ENCODE measurements around the gene NOD2.

The NOD2 gene

DNA sequence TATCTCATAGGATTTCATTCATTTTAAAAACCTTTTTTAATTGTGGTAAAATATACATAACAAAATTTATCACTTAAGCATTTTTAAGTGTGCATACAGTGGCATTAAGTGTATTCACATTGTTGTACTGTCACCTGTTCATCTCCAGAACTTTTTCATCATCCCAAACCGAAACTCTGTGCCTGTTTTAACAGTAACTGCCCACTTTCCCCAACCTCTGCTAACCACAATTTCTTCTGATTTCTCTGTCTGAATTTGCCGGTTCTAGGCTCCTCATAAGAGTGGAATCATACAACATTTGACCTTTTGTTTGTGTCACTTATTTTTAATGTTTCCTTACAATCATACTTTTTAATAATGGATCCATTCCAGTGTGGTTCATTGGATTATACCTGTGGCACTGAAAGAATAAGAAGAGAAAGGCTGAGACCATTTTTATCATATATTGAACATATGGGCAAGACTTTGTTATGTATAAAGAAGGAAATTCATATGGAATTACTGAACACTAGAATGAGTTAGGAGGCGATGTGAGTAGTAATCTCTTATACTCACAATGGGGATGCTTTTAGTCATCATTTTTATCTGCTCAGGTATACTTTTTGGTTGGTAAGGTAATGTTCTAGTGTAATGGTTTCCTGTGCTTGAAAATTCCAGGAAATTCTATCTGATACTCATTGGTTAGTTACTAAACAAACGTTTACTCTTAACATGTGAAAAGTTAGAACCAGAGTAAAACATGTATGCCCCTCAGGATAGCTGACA lies 59.2 kb downstream of the NOD2 start:
- Histone ChIP-seq H3K9me3 (ENCODE audit: control insufficient read depth, low read length) (no peaks in the 10 kb centered on the region), H3K4me3 (ENCODE audit: low read depth, low read length) (no peak overlapping the region), H3K4me2 (ENCODE audit: low read length) (no peak overlapping the region), H3K36me3 (ENCODE audit: control insufficient read depth, insufficient read depth, low read length) (no peaks in the 10 kb centered on the region), H3K27me3 (ENCODE audit: control insufficient read depth, insufficient read depth, low read length) (no peaks in the 10 kb centered on the region), H3K79me2 (peaks cover 10% of the 10 kb centered on the region), H3K4me1 (no peaks in the 10 kb centered on the region), H2AFZ (no peak overlapping the region), H3K27ac (no peak overlapping the region), H3K9ac (no peak overlapping the region)
- TF ChIP-seq, protein P1, sequence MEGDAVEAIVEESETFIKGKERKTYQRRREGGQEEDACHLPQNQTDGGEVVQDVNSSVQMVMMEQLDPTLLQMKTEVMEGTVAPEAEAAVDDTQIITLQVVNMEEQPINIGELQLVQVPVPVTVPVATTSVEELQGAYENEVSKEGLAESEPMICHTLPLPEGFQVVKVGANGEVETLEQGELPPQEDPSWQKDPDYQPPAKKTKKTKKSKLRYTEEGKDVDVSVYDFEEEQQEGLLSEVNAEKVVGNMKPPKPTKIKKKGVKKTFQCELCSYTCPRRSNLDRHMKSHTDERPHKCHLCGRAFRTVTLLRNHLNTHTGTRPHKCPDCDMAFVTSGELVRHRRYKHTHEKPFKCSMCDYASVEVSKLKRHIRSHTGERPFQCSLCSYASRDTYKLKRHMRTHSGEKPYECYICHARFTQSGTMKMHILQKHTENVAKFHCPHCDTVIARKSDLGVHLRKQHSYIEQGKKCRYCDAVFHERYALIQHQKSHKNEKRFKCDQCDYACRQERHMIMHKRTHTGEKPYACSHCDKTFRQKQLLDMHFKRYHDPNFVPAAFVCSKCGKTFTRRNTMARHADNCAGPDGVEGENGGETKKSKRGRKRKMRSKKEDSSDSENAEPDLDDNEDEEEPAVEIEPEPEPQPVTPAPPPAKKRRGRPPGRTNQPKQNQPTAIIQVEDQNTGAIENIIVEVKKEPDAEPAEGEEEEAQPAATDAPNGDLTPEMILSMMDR (IDR thresholded peaks at IDR 0.05) = no peak

- Histone ChIP-seq H3K79me2 (peaks cover 23% of the 10 kb centered on the region), H3K9ac (no peak overlapping the region), H2AFZ (no peak overlapping the region), H3K27ac (no peak overlapping the region), H3K4me2 (ENCODE audit: low read length) (no peak overlapping the region), H3K9me3 (ENCODE audit: control insufficient read depth, low read length) (no peaks in the 10 kb centered on the region), H3K4me1 (no peaks in the 10 kb centered on the region), H3K36me3 (ENCODE audit: control insufficient read depth, insufficient read depth, low read length) (no peaks in the 10 kb centered on the region), H3K4me3 (ENCODE audit: low read depth, low read length) (no peak overlapping the region), H3K27me3 (ENCODE audit: control insufficient read depth, insufficient read depth, low read length) (no peaks in the 10 kb centered on the region)
- TF ChIP-seq, protein P1 (IDR thresholded peaks at IDR 0.05) = no peak
Observed at GRCh38 chr16:50756473-50756872, 63.1 kb downstream of the NOD2 start.

DNA sequence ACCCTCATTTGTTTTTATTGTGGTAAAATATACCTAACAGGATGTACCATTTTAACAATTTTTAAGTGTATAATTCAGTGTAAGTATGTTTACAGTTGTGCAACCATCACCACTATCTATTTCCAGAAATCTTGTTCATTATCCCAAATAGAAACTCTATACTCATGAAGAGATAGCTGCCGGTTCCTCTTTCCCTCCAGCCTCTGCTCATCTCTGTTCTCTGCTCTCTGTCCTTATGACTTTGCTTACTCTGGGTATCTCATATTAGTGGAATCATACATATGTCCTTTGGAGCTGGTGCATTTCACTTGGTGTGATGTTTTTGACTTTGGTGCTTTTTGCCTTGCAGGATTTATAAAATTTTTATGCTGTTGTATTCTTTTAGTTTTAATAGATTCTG lies 67.9 kb downstream of the NOD2 start:
- Histone ChIP-seq H3K27me3 (ENCODE audit: control insufficient read depth, insufficient read depth, low read length) (no peaks in the 10 kb centered on the region), H3K9ac (no peak overlapping the region), H2AFZ (no peak overlapping the region), H3K27ac (no peak overlapping the region), H3K79me2 (peaks cover 21% of the 10 kb centered on the region), H3K36me3 (ENCODE audit: control insufficient read depth, insufficient read depth, low read length) (no peaks in the 10 kb centered on the region), H3K4me2 (ENCODE audit: low read length) (no peak overlapping the region), H3K4me1 (no peaks in the 10 kb centered on the region), H3K9me3 (ENCODE audit: control insufficient read depth, low read length) (no peaks in the 10 kb centered on the region), H3K4me3 (ENCODE audit: low read depth, low read length) (no peak overlapping the region)
- TF ChIP-seq, protein P1 (IDR thresholded peaks at IDR 0.05) = no peak

GRCh38 chr16:50762241-50762640 lies 68.8 kb downstream of the NOD2 start:
- no peaks in the 10 kb centered on the region for H3K27me3 ChIP-seq (ENCODE audit: control insufficient read depth, insufficient read depth, low read length)
- no peaks in the 10 kb centered on the region for H3K4me1 ChIP-seq
- no peak overlapping the region for H3K4me2 ChIP-seq (ENCODE audit: low read length)
- no peak overlapping the region for H2AFZ ChIP-seq
- peaks cover 19% of the 10 kb centered on the region for H3K79me2 ChIP-seq
- no peaks in the 10 kb centered on the region for H3K36me3 ChIP-seq (ENCODE audit: control insufficient read depth, insufficient read depth, low read length)
- no peaks in the 10 kb centered on the region for H3K9me3 ChIP-seq (ENCODE audit: control insufficient read depth, low read length)
- no peak overlapping the region for H3K27ac ChIP-seq
- H3K4me3 ChIP-seq (ENCODE audit: low read depth, low read length) = no peak overlapping the region
- H3K9ac ChIP-seq = no peak overlapping the region
- TF ChIP-seq, protein P1 (IDR thresholded peaks at IDR 0.05) = no peak

DNA sequence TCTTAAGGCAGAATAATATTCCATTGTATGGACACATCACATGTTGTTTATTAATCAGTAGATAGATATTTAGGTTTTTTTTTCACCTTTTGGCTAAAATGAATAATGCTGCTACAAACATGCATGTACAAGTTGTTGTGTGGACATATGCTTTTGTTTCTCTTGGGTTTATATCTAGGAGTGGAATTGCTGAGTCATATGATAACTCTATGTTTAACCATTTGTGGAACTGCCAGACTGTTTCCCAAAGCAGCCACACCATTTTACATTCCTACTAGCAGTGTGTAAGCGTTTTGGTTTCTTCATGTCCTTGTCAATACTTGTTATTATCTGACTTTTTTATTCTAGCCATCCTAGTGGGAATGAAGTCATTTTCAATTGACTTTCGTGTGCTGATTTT lies 69.8 kb downstream of the NOD2 start:
- Histone ChIP-seq H2AFZ (no peak overlapping the region), H3K9ac (no peak overlapping the region), H3K27me3 (ENCODE audit: control insufficient read depth, insufficient read depth, low read length) (no peaks in the 10 kb centered on the region), H3K27ac (no peak overlapping the region), H3K9me3 (ENCODE audit: control insufficient read depth, low read length) (no peaks in the 10 kb centered on the region), H3K4me2 (ENCODE audit: low read length) (no peak overlapping the region), H3K4me1 (no peaks in the 10 kb centered on the region), H3K36me3 (ENCODE audit: control insufficient read depth, insufficient read depth, low read length) (no peaks in the 10 kb centered on the region), H3K4me3 (ENCODE audit: low read depth, low read length) (no peak overlapping the region), H3K79me2 (peaks cover 14% of the 10 kb centered on the region)
- TF ChIP-seq, protein P1 (IDR thresholded peaks at IDR 0.05) = no peak
